SK-N-SH treated with all-trans-retinoic acid at 6 μM for 48 hours (cell line): ENCODE results near the gene GFPT1.

Experiments
- ATAC-seq: fragments of 200-7000 bp; cut with Tn5 transposase; 3 replicates; pipeline ENCODE4 v1.9.1; 2020; ENCODE audit warnings: mild to moderate bottlenecking, moderate library complexity
- ARNTL ChIP-seq: fragments of 450-650 bp; formaldehyde crosslinking; IDR thresholded peaks from 2 replicates; pipeline ENCODE4 v1.5.0; 2020; ENCODE audit warnings: low read depth, mild to moderate bottlenecking, moderate library complexity, borderline replicate concordance
- BACH2 ChIP-seq: fragments of 250-450 bp; sonication (Bioruptor Pico); IDR thresholded peaks from 2 replicates; pipeline ENCODE4 v1.9.0; 2021; ENCODE audit warnings: mild to moderate bottlenecking, borderline replicate concordance
- CSDC2 ChIP-seq: fragments of 250-450 bp; sonication (Bioruptor Pico); IDR thresholded peaks from 2 replicates; pipeline ENCODE4 v1.5.0; 2020; ENCODE audit warnings: mild to moderate bottlenecking, moderate library complexity
- ESRRG ChIP-seq: fragments of 250-450 bp; sonication (Bioruptor Pico); IDR thresholded peaks from 2 replicates; pipeline ENCODE4 v1.6.1; 2021; ENCODE audit warnings: mild to moderate bottlenecking
- GLIS3 ChIP-seq: fragments of 250-450 bp; sonication (Bioruptor Pico); IDR thresholded peaks from 2 replicates; pipeline ENCODE4 v1.5.0; 2020; ENCODE audit warnings: mild to moderate bottlenecking, moderate library complexity
- ISL1 ChIP-seq: fragments of 250-450 bp; sonication (Bioruptor Pico); IDR thresholded peaks from 2 replicates; pipeline ENCODE4 v2.1.2; 2022; ENCODE audit warnings: mild to moderate bottlenecking, moderate library complexity
- OSR1 ChIP-seq: fragments of 250-450 bp; sonication (Bioruptor Pico); IDR thresholded peaks from 2 replicates; pipeline ENCODE4 v1.8.0; 2022; ENCODE audit warnings: moderate library complexity, mild to moderate bottlenecking, inconsistent platforms
- PPARA ChIP-seq: fragments of 250-450 bp; sonication (Bioruptor Pico); IDR thresholded peaks from 2 replicates; pipeline ENCODE4 v1.5.0; 2020; ENCODE audit warnings: mild to moderate bottlenecking, borderline replicate concordance
- RARB ChIP-seq: fragments of 250-450 bp; sonication (Bioruptor Pico); IDR thresholded peaks from 2 replicates; pipeline ENCODE4 v1.8.0; 2021; ENCODE audit warnings: mild to moderate bottlenecking, moderate library complexity
- SNAI2 ChIP-seq: fragments of 250-450 bp; sonication (Bioruptor Pico); IDR thresholded peaks from 2 replicates; pipeline ENCODE4 v1.5.0; 2020; ENCODE audit warnings: mild to moderate bottlenecking, moderate library complexity
- TCF4 ChIP-seq: fragments of 250-450 bp; sonication (Bioruptor Pico); IDR thresholded peaks from 2 replicates; pipeline ENCODE4 v1.8.0; 2021; ENCODE audit warnings: mild to moderate bottlenecking, moderate library complexity, borderline replicate concordance
- TOX ChIP-seq: fragments of 250-450 bp; sonication (Bioruptor Pico); IDR thresholded peaks from 2 replicates; pipeline ENCODE4 v1.8.0; 2021; ENCODE audit warnings: mild to moderate bottlenecking, moderate library complexity, borderline replicate concordance
- ZC3H10 ChIP-seq: fragments of 250-450 bp; sonication (Bioruptor Pico); IDR thresholded peaks from 2 replicates; pipeline ENCODE4 v1.5.1; 2021; ENCODE audit warnings: mild to moderate bottlenecking, moderate library complexity
- ZFP3 ChIP-seq: fragments of 250-450 bp; sonication (Bioruptor Pico); IDR thresholded peaks from 2 replicates; pipeline ENCODE4 v1.5.0; 2020; ENCODE audit warnings: mild to moderate bottlenecking, moderate library complexity
- ZFP30 ChIP-seq: fragments of 450-650 bp; formaldehyde crosslinking; IDR thresholded peaks from 2 replicates; pipeline ENCODE4 v1.5.0; 2022; ENCODE audit warnings: mild to moderate bottlenecking, moderate library complexity
- ZNF565 ChIP-seq: fragments of 450-650 bp; formaldehyde crosslinking; conservative IDR thresholded peaks from 2 replicates; pipeline ENCODE4 v1.5.0; 2020; ENCODE audit warnings: low read depth, mild to moderate bottlenecking, moderate library complexity
- ZNF70 ChIP-seq: fragments of 450-650 bp; formaldehyde crosslinking; IDR thresholded peaks from 2 replicates; pipeline ENCODE4 v1.5.0; 2020; ENCODE audit warnings: mild to moderate bottlenecking, moderate library complexity
- ZNF8 ChIP-seq: fragments of 450-650 bp; formaldehyde crosslinking; IDR thresholded peaks from 2 replicates; pipeline ENCODE4 v1.5.0; 2020; ENCODE audit warnings: mild to moderate bottlenecking, moderate library complexity
- TF ChIP-seq, protein P1 (sequence below): fragments of 250-450 bp; sonication (Bioruptor Pico); IDR thresholded peaks from 2 replicates; pipeline ENCODE4 v1.8.0; 2020; ENCODE audit warnings: mild to moderate bottlenecking, moderate library complexity, borderline replicate concordance
- TF ChIP-seq, protein P2 (sequence below): fragments of 250-450 bp; sonication (Bioruptor Pico); IDR thresholded peaks from 2 replicates; pipeline ENCODE4 v1.5.1; 2020; ENCODE audit warnings: low read depth, mild to moderate bottlenecking, moderate library complexity
- TF ChIP-seq, protein P3 (sequence below): fragments of 250-450 bp; sonication (Bioruptor Pico); IDR thresholded peaks from 2 replicates; pipeline ENCODE4 v1.8.0; 2021; ENCODE audit warnings: low read depth, mild to moderate bottlenecking, moderate library complexity, borderline replicate concordance
- TF ChIP-seq, protein P4 (sequence below): fragments of 250-450 bp; sonication (Bioruptor Pico); IDR thresholded peaks from 2 replicates; pipeline ENCODE4 v1.5.1; 2021; ENCODE audit warnings: mild to moderate bottlenecking, moderate library complexity
- TF ChIP-seq, protein P5 (sequence below): fragments of 250-450 bp; sonication (Bioruptor Pico); IDR thresholded peaks from 2 replicates; pipeline ENCODE4 v1.5.0; 2020; ENCODE audit warnings: mild to moderate bottlenecking, moderate library complexity

GFPT1 gene

DNA sequence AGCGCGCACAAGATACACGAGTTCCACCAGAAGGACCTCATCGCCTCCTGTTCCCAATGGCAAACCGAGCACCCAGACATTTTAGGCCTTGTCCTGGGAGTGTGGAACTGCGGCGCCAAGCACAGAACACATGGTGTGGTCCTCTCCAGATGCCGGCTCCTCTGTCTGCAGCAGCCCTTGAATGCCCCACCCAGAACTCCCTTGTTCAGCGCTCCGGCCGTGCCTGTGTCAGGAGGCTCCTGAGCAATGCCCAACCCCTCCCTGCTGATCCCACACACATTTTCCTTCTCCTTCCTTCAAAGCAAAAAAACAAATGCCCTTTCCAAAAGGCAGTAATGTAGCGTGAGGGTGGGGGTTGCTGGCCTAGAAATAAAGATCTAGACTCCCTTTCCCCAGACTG, 89.8 kb downstream of the GFPT1 start:
- ATAC-seq = no peak
- TF ChIP-seq TCF4 (CRISPR knock-in tag) (no peak), ISL1 (CRISPR knock-in tag) (no peak), ZFP3 (CRISPR knock-in tag) (no peak), ESRRG (CRISPR knock-in tag) (no peak), RARB (CRISPR knock-in tag) (no peak), TOX (CRISPR knock-in tag) (no peak), PPARA (no peak), GLIS3 (CRISPR knock-in tag) (no peak), ZNF8 (no peak), CSDC2 (no peak), ZFP30 (CRISPR knock-in tag) (no peak), ZC3H10 (no peak), ARNTL (CRISPR knock-in tag) (no peak), OSR1 (CRISPR knock-in tag) (no peak), ZNF70 (CRISPR knock-in tag) (no peak)
- TF ChIP-seq, protein P1, sequence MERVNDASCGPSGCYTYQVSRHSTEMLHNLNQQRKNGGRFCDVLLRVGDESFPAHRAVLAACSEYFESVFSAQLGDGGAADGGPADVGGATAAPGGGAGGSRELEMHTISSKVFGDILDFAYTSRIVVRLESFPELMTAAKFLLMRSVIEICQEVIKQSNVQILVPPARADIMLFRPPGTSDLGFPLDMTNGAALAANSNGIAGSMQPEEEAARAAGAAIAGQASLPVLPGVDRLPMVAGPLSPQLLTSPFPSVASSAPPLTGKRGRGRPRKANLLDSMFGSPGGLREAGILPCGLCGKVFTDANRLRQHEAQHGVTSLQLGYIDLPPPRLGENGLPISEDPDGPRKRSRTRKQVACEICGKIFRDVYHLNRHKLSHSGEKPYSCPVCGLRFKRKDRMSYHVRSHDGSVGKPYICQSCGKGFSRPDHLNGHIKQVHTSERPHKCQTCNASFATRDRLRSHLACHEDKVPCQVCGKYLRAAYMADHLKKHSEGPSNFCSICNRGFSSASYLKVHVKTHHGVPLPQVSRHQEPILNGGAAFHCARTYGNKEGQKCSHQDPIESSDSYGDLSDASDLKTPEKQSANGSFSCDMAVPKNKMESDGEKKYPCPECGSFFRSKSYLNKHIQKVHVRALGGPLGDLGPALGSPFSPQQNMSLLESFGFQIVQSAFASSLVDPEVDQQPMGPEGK = no peak
- TF ChIP-seq, protein P2, sequence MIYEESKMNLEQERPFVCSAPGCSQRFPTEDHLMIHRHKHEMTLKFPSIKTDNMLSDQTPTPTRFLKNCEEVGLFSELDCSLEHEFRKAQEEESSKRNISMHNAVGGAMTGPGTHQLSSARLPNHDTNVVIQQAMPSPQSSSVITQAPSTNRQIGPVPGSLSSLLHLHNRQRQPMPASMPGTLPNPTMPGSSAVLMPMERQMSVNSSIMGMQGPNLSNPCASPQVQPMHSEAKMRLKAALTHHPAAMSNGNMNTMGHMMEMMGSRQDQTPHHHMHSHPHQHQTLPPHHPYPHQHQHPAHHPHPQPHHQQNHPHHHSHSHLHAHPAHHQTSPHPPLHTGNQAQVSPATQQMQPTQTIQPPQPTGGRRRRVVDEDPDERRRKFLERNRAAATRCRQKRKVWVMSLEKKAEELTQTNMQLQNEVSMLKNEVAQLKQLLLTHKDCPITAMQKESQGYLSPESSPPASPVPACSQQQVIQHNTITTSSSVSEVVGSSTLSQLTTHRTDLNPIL (CRISPR knock-in tag) = no peak
- TF ChIP-seq, protein P3, sequence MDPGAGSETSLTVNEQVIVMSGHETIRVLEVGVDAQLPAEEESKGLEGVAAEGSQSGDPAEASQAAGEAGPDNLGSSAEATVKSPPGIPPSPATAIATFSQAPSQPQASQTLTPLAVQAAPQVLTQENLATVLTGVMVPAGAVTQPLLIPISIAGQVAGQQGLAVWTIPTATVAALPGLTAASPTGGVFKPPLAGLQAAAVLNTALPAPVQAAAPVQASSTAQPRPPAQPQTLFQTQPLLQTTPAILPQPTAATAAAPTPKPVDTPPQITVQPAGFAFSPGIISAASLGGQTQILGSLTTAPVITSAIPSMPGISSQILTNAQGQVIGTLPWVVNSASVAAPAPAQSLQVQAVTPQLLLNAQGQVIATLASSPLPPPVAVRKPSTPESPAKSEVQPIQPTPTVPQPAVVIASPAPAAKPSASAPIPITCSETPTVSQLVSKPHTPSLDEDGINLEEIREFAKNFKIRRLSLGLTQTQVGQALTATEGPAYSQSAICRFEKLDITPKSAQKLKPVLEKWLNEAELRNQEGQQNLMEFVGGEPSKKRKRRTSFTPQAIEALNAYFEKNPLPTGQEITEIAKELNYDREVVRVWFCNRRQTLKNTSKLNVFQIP = no peak
- TF ChIP-seq, protein P4, sequence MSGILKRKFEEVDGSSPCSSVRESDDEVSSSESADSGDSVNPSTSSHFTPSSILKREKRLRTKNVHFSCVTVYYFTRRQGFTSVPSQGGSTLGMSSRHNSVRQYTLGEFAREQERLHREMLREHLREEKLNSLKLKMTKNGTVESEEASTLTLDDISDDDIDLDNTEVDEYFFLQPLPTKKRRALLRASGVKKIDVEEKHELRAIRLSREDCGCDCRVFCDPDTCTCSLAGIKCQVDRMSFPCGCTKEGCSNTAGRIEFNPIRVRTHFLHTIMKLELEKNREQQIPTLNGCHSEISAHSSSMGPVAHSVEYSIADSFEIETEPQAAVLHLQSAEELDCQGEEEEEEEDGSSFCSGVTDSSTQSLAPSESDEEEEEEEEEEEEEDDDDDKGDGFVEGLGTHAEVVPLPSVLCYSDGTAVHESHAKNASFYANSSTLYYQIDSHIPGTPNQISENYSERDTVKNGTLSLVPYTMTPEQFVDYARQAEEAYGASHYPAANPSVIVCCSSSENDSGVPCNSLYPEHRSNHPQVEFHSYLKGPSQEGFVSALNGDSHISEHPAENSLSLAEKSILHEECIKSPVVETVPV (CRISPR knock-in tag) = no peak
- TF ChIP-seq, protein P5, sequence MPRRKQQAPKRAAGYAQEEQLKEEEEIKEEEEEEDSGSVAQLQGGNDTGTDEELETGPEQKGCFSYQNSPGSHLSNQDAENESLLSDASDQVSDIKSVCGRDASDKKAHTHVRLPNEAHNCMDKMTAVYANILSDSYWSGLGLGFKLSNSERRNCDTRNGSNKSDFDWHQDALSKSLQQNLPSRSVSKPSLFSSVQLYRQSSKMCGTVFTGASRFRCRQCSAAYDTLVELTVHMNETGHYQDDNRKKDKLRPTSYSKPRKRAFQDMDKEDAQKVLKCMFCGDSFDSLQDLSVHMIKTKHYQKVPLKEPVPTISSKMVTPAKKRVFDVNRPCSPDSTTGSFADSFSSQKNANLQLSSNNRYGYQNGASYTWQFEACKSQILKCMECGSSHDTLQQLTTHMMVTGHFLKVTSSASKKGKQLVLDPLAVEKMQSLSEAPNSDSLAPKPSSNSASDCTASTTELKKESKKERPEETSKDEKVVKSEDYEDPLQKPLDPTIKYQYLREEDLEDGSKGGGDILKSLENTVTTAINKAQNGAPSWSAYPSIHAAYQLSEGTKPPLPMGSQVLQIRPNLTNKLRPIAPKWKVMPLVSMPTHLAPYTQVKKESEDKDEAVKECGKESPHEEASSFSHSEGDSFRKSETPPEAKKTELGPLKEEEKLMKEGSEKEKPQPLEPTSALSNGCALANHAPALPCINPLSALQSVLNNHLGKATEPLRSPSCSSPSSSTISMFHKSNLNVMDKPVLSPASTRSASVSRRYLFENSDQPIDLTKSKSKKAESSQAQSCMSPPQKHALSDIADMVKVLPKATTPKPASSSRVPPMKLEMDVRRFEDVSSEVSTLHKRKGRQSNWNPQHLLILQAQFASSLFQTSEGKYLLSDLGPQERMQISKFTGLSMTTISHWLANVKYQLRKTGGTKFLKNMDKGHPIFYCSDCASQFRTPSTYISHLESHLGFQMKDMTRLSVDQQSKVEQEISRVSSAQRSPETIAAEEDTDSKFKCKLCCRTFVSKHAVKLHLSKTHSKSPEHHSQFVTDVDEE = no peak

DNA sequence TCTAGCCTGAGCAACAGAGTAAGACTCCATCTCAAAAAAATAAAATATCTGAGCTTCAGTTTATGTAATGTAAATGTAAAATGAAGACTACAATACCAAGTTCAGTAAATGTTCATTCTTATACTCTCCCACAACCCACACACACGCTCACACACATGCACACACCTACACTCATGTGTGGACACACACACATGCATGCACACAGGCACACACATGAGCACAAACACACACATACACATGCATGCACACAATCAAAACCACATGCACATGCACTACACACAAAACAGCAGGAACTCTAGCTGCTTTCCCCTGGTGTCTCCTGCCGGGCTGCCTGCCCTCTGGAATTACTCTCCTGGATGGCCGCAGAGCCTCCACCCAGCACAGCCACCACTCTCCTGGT, 90.6 kb downstream of the GFPT1 start:
- ATAC-seq = no peak
- TF ChIP-seq ZC3H10 (no peak), ZNF70 (CRISPR knock-in tag) (no peak), ZNF565 (CRISPR knock-in tag) (no peak), ISL1 (CRISPR knock-in tag) (no peak), BACH2 (CRISPR knock-in tag) (no peak), ARNTL (CRISPR knock-in tag) (no peak), ESRRG (CRISPR knock-in tag) (no peak), ZNF8 (no peak), TOX (CRISPR knock-in tag) (no peak), OSR1 (CRISPR knock-in tag) (no peak), SNAI2 (CRISPR knock-in tag) (no peak), GLIS3 (CRISPR knock-in tag) (no peak), ZFP3 (CRISPR knock-in tag) (no peak)
- TF ChIP-seq, protein P5 = no peak
- TF ChIP-seq, protein P2 (CRISPR knock-in tag) = no peak
- TF ChIP-seq, protein P3 = no peak
- TF ChIP-seq, protein P4 (CRISPR knock-in tag) = no peak
